GM12878 (cell line): ENCODE data around the gene LTK. TPM values are rescaled to one million over a fixed set of nuclear protein-coding genes. Genes with fewer than 3 reads are reported as not detected.

Source experiments
- ATAC-seq: fragments of 200-7000 bp; cut with Tn5 transposase; 3 replicates; pipeline ENCODE4 v1.9.1; 2020; ENCODE audit warnings: mild to moderate bottlenecking, moderate library complexity
- BruUV-seq: library from RNA; stranded (reverse); fragments of 400-500 nt; replicated peaks from 2 replicates; lab custom pipeline; 2021; lab: Mats Ljungman, UMichigan
- CTCF ChIA-PET: fragments of 300-600 bp; sonication (Branson Sonifier 250); formaldehyde crosslinking; extraction: SDS; loops from one replicate; lab custom pipeline; 2021; ENCODE audit warnings: inconsistent platforms; lab: Yijun Ruan, JAX
- POLR2A ChIA-PET: fragments of 350-600 bp; formaldehyde crosslinking; extraction: SDS; loops from one replicate; lab custom pipeline; 2021; ENCODE audit warnings: inconsistent platforms; lab: Charles Lee
- RAD21 ChIA-PET: fragments of 300-600 bp; sonication (Branson Sonifier 250); formaldehyde crosslinking; loops from one replicate; lab custom pipeline; 2023; ENCODE audit warnings: antibody characterized with exemption; ENCODE audit not compliant: unreplicated experiment; lab: Charles Lee
- SMC1A ChIA-PET: fragments of 300-600 bp; sonication (Branson Sonifier 250); formaldehyde crosslinking; loops from one replicate; lab custom pipeline; 2023; ENCODE audit not compliant: unreplicated experiment, uncharacterized antibody; lab: Charles Lee
- DNase-seq: peaks from one replicate; pipeline ENCODE4 v3.0.0-alpha.2; 2011; ENCODE audit warnings: low read depth, low spot score
- FAIRE-seq: peaks from 3 replicates; lab custom pipeline; 2011; peaks lifted over from hg19 to GRCh38; lab: Jason Lieb, UNC
- H2AFZ ChIP-seq: 2 replicates; pipeline ENCODE4 v1.6.0; 2011; ENCODE audit warnings: low read depth, low read length, control low read depth; ENCODE audit not compliant: control insufficient read depth
- H3K27ac ChIP-seq: 2 replicates; pipeline ENCODE4 v1.5.1; 2011; ENCODE audit warnings: control low read depth; ENCODE audit not compliant: control insufficient read depth, insufficient read depth
- H3K27me3 ChIP-seq, 2 experiments: replicated peaks in 1 of 2; 2 replicates each; pipeline versions ENCODE4 v1.6.0 to v1.6.1; 2011; ENCODE audit warnings: low read length in 1 of 2; ENCODE audit not compliant: control insufficient read depth in 2 of 2, insufficient read depth in 2 of 2
- H3K36me3 ChIP-seq, 2 experiments: 2 replicates each; pipeline ENCODE4 v1.5.1; 2011; ENCODE audit warnings: low read length in 1 of 2; ENCODE audit not compliant: control insufficient read depth in 2 of 2, insufficient read depth in 2 of 2
- H3K4me1 ChIP-seq: 2 replicates; pipeline ENCODE4 v1.6.1; 2011; ENCODE audit warnings: mild to moderate bottlenecking, low read length, moderate library complexity, mixed read lengths; ENCODE audit not compliant: control insufficient read depth, insufficient read depth
- H3K4me2 ChIP-seq: 2 replicates; pipeline ENCODE4 v1.6.0; 2011; ENCODE audit warnings: control low read depth; ENCODE audit not compliant: control insufficient read depth, insufficient read depth
- H3K4me3 ChIP-seq: fragments of 200-600 bp; sonication (generic); 2 replicates; pipeline ENCODE4 v1.5.1; 2016
- H3K79me2 ChIP-seq: 2 replicates; pipeline ENCODE4 v1.6.0; 2011; ENCODE audit warnings: low read length; ENCODE audit not compliant: control insufficient read depth, insufficient read depth
- H3K9ac ChIP-seq: 2 replicates; pipeline ENCODE4 v1.8.0; 2011; ENCODE audit warnings: low read length, control low read depth, mixed read lengths; ENCODE audit not compliant: control insufficient read depth, insufficient read depth
- H3K9me3 ChIP-seq: replicated peaks from 3 replicates; pipeline ENCODE4 v1.5.1; 2011; ENCODE audit warnings: mild to moderate bottlenecking, low read length; ENCODE audit not compliant: control insufficient read depth, insufficient read depth
- H4K20me1 ChIP-seq: 2 replicates; pipeline ENCODE4 v1.6.0; 2011; ENCODE audit not compliant: control insufficient read depth, insufficient read depth
- EED ChIP-seq: sonication (generic); IDR thresholded peaks from 2 replicates; pipeline ENCODE4 v1.6.1; 2016; ENCODE audit warnings: antibody characterized with exemption, low read depth
- MTA3 ChIP-seq: IDR thresholded peaks from 2 replicates; pipeline ENCODE4 v1.6.1; 2012; ENCODE audit warnings: low read length, inconsistent platforms, borderline replicate concordance
- MYC ChIP-seq: IDR thresholded peaks from 2 replicates; pipeline ENCODE4 v1.6.1; 2011; ENCODE audit warnings: mild to moderate bottlenecking, low read length, moderate library complexity, inconsistent platforms; ENCODE audit not compliant: insufficient read depth, insufficient replicate concordance, insufficient read length, severe bottlenecking
- NFIC ChIP-seq: IDR thresholded peaks from 2 replicates; pipeline ENCODE4 v1.6.1; 2012; ENCODE audit warnings: low read depth, mild to moderate bottlenecking, inconsistent platforms, low read length, moderate library complexity
- PAX5 ChIP-seq: IDR thresholded peaks from 2 replicates; pipeline ENCODE4 v1.6.1; 2011; ENCODE audit warnings: low read depth, low read length, borderline replicate concordance
- SPI1 ChIP-seq: IDR thresholded peaks from 2 replicates; pipeline ENCODE4 v1.6.1; 2011; ENCODE audit warnings: low read depth, mild to moderate bottlenecking, low read length, moderate library complexity, borderline replicate concordance; ENCODE audit not compliant: insufficient read depth
- WGBS: methylation state at CpG from one replicate; pipeline ENCODE4 v1.1.6; 2016; ENCODE audit warnings: low lambda C conversion rate; ENCODE audit not compliant: insufficient replicate concordance, insufficient coverage; ENCODE audit errors: missing lambda C conversion rate; 5-methylcytosine and 5-hydroxymethylcytosine counted together
- in situ Hi-C: fragments of 300-500 bp; cut with MboI; formaldehyde crosslinking; loops from 9 replicates; pipeline ENCODE4 v1.14.3; 2018; ENCODE audit warnings: mixed read lengths
- intact Hi-C: fragments of 100-400 bp; cut with micrococcal nuclease; formaldehyde crosslinking; loops from one replicate; pipeline ENCODE4 v1.14.2; 2022; ENCODE audit not compliant: unreplicated experiment
- polyA plus RNA-seq, 11 experiments: library from polyadenylated mRNA; depleted of rRNA in 4 of 11; unstranded in 6 of 11; stranded (reverse) in 5 of 11; fragments of >200 nt; fragmentation: Nextera tagmentation in 4 of 11; fragmentation: Illumina TruSeq in 1 of 11; extraction: Ambion mirVana in 4 of 11; extraction: Trizol in 1 of 11; gene quantifications; 1 replicate in 1 of 11; 2 replicates in 10 of 11; pipeline versions ENCODE4 v1.2.1 to v1.2.3, GENCODE V29; 2011 to 2016; ENCODE audit warnings: inconsistent platforms in 2 of 11, missing spikeins in 2 of 11, low read depth in 1 of 11
- total RNA-seq, 4 experiments: library from RNA; depleted of rRNA in 3 of 4; stranded (reverse); fragments of >200 nt in 3 of 4; fragmentation: Illumina TruSeq in 1 of 4; extraction: Trizol in 1 of 4; gene quantifications; 2 replicates each; pipeline versions ENCODE4 v1.2.1 to v1.2.3, GENCODE V29; 2013 to 2021
- TF ChIP-seq, protein P1 (sequence below): IDR thresholded peaks from 2 replicates; pipeline ENCODE4 v1.6.1; 2012; ENCODE audit warnings: low read depth, low read length, improper control_type of control experiment
- TF ChIP-seq, protein P2 (sequence below): fragments of 450-650 bp; IDR thresholded peaks from 2 replicates; pipeline ENCODE4 v1.6.1; 2016; ENCODE audit warnings: mild to moderate bottlenecking

Gene LTK
- total and polyA plus RNA-seq, 10 of the 15 experiments (the other 5 are each of a cell fraction or from before 2014, with no cell fraction given), result 0.07 to 0.80 (median 0.20) TPM; not detected in 1

DNA sequence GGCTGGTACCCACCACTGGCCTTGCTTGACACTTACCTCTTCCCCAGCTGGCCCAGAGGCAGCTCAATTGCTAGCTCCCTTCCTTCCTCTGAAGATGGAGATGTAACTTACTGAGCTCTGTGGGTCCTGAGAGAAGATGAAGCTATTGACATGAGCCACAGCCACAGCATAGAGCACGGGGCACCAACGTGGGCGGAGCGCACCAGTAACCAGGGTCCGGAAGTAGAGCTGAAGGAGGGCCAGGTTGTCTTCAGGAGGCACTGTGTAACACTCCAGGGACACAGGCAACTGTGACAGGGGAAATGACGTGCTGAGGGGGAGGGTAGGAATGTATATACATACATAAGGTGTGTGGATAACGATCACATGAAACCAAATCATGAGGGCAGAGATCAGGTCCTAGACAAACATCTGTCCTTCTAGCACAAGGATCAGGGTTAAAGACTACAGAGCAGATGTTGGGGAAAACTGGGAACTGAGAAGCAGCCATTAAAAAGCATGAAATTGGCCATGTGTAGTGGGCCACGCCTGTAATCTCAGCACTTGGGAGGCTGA, 4.3 kb upstream of the LTK start:
- ATAC-seq (no peak), FAIRE-seq (no peak), DNase-seq (no peak)
- no peaks in the 10 kb centered on the region for H4K20me1 ChIP-seq
- no TSS peak for BruUV-seq
- RAD21 ChIA-PET, result no interaction called here
- H3K4me1 ChIP-seq, result peaks cover 13% of the 10 kb centered on the region
- SMC1A ChIA-PET, result interaction anchor here (0.5 to 1.9 kb wide), 2 partner anchors 52 to 84 kb away, joined by 3 to 4 read pairs; no protein-coding TSS in a partner anchor
- no peak overlapping the region for H3K27ac ChIP-seq
- no peaks in the 10 kb centered on the region for H3K9me3 ChIP-seq
- peaks cover 0 to 3% of the 10 kb centered on the region in 2 experiments; a peak in 1 of 4 replicates for H3K36me3 ChIP-seq
- intact Hi-C loops (no loop called here), in situ Hi-C loops (no loop called here)
- H3K9ac ChIP-seq, result no peak overlapping the region
- WGBS, result 91% methylated on average over 8 of the region's 8 CpGs
- TF ChIP-seq MYC, result no peak
- TF ChIP-seq MTA3, result no peak
- no peak for TF ChIP-seq PAX5
- TF ChIP-seq, protein P1, sequence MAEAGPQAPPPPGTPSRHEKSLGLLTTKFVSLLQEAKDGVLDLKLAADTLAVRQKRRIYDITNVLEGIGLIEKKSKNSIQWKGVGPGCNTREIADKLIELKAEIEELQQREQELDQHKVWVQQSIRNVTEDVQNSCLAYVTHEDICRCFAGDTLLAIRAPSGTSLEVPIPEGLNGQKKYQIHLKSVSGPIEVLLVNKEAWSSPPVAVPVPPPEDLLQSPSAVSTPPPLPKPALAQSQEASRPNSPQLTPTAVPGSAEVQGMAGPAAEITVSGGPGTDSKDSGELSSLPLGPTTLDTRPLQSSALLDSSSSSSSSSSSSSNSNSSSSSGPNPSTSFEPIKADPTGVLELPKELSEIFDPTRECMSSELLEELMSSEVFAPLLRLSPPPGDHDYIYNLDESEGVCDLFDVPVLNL, result no peak
- TF ChIP-seq SPI1, result no peak
- no peak for TF ChIP-seq NFIC
- no peak for TF ChIP-seq EED
- TF ChIP-seq, protein P2, sequence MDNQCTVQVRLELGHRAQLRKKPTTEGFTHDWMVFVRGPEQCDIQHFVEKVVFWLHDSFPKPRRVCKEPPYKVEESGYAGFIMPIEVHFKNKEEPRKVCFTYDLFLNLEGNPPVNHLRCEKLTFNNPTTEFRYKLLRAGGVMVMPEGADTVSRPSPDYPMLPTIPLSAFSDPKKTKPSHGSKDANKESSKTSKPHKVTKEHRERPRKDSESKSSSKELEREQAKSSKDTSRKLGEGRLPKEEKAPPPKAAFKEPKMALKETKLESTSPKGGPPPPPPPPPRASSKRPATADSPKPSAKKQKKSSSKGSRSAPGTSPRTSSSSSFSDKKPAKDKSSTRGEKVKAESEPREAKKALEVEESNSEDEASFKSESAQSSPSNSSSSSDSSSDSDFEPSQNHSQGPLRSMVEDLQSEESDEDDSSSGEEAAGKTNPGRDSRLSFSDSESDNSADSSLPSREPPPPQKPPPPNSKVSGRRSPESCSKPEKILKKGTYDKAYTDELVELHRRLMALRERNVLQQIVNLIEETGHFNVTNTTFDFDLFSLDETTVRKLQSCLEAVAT, result no peak
- CTCF ChIA-PET, result interaction anchor here (4.9 kb wide), 1 partner anchor 52 kb away, joined by 17 read pairs; no protein-coding TSS in a partner anchor
- no peak overlapping the region for H3K4me2 ChIP-seq
- no peaks in the 10 kb centered on the region for H3K79me2 ChIP-seq
- POLR2A ChIA-PET, result interaction anchor here (0.6 kb wide), 1 partner anchor 189 kb away, joined by 13 read pairs; no protein-coding TSS in a partner anchor
- peaks cover 0 to 3% of the 10 kb centered on the region in 2 experiments; a peak in 2 of 4 replicates for H3K27me3 ChIP-seq
- no peak overlapping the region for H3K4me3 ChIP-seq
- no peak overlapping the region for H2AFZ ChIP-seq
